Left renal pelvis (tissue), 4 donors: Measurements from ENCODE around the gene FLYWCH1. TPM values are rescaled to one million over a fixed set of nuclear protein-coding genes. Genes with fewer than 3 reads are reported as not detected.
A peak's percentile ranks its signal among the peaks of the same experiment; 100 is the strongest.
"Not testable (repeated sequence)": the region's sequence is repeated elsewhere in the genome, so short reads cannot be mapped to it uniquely, and the experiment has no call there.

Experiments used
- DNase-seq, 4 donors: peaks; one replicate each; pipeline ENCODE4 v3.0.0-alpha.2; 2013; ENCODE audit warnings: low read depth in 4 of 4, low spot score in 3 of 4
- polyA plus RNA-seq, 4 donors: library from polyadenylated mRNA; unstranded; fragments of 120-200 nt; gene quantifications; one replicate each; pipeline ENCODE4 v1.2.1, GENCODE V29; 2013; ENCODE audit not compliant: insufficient read length in 4 of 4

Gene FLYWCH1
- polyA plus RNA-seq, 4 donors: 14.9 to 35.3 (median 18.5) TPM

DNA sequence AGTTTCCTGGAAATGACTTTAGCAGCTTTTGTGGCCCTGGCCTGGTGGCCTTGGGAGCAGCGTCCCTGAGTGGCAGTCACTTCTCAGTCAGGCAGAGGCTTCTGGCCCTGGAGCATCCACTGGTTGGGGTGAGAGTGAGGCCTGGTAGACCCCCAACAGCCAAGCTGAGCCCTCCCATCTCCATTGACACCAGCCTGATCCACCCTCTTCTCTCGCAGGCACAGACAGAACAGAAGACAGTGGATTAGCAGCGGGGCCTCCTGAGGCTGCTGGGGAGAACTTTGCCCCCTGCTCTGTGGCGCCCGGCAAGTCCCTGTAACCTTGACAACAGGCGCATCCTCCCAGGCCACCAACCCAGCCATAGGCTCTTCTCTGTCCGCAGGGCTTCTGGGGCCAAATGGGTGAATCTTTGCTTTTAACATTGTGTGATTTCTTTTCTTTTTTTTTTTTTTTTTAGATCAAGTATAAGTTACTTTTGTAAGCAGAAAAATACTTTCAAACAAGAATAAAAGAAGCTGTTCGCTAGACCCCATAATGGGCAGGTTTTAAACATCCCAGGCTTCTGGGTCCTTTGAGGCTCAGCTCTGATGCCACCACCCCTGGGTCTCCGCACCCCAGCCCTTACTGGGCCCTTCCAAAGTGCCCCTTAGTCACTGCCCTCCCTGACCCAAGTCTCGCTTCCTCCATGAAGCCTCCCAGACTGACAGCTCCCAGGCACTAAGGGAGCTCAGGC, 12.7 kb upstream of the FLYWCH1 start:
- DNase-seq: no peak

DNA sequence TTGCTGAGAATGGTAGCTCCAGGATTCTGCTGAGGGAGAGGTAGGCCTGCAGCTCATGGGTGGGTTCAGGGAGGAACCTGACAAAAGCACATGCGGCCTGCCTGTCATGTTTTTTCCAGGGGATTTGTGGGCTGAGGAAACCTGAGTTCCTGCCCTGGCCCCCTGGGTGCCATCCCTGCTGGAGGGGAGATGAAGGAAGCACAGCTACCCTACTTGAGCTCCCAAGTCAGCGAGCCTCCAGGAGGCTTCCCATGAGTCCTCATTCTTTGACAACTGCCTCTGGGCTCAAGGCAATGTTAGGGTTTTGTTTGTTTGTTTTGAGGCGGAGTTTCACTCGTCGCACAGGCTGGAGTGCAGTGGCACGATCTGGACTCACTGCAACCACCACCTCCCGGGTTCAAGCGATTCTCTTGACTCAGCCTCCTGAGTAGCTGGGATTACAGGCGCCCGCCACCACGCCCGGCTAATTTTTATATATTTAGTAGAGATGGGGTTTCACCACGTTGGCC, 12.1 kb upstream of the FLYWCH1 start:
- no peak for DNase-seq

DNA sequence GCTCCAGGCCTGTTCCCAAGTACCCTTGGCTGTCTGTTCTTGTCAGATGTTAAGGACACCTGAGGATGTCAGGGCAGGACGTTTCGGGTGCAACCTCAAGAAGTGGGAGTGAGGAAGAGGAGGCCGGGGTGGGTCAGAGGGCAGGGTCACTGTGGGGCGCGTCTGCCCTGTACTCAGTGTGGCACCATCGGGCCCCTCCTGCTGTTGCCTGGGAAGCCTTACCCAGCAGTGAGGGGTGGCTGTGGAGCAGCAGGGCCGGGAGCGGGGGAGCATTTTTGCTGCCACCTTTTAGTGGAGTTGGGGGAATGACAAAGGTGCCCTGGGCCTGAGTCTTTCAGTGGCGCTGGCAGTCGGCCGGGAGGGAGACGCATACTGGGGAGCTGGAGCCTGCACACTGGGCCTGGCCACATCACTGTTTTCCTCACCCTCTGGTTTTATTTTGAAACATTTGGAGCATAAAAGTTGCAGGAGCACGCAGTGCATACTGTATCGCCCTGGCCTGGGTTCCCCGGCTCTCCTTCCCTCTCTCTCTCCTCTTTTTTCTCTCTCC, 11.1 kb upstream of the FLYWCH1 start:
- no peak for DNase-seq

DNA sequence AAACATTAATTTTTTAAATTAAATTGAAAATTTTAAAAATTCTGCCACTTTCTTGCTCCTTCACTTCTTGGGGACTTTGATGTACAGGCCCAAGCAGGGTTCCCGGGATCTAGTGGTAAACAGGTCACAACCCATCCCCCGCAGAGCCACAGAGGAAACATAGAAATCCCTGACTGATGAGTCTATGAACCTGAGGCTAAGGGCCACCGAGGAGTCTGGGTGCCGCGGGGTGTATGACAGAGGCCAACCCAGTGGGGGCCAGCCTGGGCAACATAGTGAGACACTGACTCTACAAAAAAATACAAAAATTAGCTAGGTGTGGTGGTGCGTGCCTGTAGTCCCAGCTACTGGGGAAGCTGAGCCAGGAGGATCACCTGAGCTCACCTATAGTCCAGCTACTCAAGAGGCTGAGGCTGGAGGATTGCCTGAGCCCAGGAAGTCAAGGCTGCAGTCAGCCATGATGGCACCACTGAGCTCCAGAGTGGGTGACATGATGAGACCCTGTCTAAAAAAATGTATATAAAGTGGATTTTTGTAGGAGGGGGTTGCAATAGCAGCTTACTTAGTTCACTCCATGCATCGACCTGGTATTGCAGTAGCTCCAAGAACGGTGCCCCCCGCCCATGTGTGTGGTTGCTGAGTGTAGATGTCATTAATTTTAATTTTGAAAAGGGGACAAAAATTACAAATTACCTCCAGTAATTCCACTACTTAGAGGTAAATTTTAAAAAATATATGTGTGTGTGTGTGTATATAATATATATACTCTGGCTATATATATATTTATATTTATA, 9.2 kb upstream of the FLYWCH1 start:
- no peak for DNase-seq

DNA sequence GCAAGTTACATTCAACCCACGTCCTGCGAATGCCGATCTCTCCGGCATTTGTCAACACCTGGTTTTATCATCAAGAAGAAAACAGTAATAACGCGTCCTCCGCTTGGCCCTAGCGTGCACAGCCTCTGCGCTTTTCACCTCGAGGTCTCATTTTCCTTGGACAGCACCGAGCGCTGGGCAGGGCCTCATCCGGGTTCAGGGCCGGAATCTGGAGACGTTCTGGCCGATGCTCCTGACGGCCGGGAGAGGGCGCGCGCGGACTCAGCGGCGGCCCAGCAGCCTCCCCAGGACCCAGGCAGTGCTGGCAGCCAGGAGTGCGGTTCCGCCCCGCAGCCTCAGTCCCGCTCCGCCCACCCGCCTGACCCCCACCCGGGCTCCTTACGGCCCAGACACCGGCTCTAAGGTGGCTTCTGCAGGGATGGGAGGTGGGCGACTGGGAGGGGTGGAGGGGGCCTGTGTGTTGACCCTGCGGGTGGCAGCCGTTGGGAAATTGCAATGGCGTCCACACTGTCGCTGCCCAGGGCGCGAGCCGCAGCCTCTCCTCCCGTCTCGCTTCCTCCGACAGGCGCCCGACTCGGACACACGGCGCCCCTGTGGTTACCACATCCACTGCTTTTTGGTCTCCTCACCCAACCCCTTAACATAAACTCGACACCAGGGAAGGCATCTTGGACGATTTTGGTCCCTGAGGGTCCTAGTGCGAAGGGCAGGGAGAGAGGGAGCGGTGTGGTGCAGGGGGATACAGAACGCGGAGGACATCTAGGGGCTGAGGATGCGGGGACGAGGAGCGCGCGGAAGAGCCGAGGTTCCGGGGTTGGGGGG, 7.4 kb upstream of the FLYWCH1 start:
- DNase-seq: peak in 3 of 4 donors; percentile 62 to 68 (median 65)

DNA sequence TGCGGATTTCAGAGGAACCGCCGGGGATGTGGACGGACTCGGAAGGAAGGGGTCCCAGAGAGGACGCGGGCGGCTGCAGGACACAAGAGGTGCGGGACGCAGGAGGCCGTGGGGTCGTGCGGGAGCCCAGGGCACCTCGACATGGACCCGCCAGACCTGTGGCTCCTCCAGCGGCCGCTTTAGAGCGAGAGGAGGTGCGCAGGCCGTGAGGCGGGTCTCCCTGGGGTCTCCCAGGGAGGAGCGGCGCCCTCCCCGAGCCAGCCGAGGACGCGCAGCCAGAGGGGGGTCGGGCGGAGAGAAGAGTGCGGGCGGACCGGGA, 6.8 kb upstream of the FLYWCH1 start:
- no peak for DNase-seq

DNA sequence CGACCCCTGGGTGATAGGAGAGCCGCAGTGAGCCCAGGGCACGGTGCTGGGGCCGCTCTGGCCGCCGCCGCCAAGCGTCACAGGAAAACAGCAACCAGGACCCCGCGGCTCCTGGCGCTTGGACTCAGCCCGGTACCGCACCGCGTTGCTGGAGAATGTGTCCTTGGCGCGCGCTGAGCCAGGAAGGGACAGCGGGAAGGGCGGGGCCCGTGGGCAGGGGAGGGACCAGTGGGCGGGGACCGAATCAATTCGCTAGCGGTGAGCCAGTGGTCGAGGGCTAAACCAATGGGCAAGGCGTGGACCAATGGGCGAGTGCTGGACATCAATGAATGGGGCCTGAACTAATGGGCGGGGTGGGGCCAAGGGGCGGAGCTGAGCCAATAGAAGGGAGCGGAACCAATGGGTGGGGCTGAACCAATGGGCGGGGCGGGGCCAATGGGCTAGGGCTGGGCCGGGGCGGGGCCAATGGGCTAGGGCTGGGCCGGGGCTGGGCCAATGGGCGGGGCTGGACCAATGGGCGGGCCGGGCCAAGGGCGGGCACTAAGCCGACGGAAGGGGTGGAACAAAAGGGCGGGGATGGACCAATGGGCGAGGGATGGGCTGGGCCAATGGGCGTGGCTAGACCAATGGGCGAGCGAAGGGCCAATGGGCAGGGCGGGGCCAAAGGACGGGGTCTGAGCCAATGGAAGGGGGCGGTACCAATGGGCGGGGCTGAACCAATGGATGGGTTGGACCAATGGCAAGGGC, 6.3 kb upstream of the FLYWCH1 start:
- DNase-seq: peak; percentile 86 to 93 (median 89)

DNA sequence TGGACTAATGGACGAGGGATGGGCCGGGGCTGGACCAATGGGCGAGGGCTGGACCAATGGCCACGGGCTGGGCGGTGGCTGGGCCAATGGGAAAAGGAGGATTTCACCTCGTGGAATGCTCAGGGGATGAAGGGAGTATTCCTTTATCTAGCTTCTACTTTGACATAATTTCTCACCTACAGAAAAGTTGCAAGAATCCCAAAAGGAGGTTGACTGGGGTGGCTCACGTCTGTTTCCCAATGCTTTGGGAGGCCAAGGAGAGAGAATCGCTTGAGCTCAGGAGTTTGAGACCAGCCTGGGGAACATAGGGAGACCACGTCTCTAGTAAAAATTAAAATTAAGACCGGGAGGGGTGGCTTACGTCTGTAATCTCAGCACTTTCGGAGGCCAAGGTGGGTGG, 5.7 kb upstream of the FLYWCH1 start:
- DNase-seq: no peak

DNA sequence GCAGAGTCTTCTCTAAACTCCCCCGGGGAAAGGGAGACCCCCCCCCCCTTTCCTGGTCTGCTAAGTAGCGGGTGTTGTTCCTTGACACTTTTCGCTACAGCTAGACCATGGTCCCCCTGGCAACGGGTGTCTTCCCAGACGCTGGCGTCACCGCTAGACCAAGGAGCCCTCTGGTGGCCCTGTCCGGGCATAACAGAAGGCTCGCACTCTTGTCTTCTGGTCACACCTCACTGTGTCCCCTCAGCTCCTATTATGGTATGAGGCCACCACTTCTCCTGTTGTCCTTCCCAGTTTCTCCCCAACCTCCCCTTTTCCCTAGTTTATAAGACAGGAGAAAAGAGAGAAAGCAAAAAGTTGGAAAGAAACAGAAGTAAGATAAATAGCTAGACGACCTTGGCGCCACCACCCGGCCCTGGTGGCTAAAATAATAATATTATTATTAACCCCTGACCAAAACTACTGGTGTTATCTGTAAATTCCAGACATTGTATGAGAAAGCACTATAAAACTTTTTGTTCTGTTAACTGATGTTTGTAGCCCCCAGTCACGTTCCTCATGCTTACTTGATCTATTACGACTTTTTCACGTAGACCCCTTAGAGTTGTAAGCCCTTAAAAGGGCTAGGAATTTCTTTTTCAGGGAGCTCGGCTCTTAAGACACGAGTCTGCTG, 4.5 kb upstream of the FLYWCH1 start:
- DNase-seq: not testable (repeated sequence)

DNA sequence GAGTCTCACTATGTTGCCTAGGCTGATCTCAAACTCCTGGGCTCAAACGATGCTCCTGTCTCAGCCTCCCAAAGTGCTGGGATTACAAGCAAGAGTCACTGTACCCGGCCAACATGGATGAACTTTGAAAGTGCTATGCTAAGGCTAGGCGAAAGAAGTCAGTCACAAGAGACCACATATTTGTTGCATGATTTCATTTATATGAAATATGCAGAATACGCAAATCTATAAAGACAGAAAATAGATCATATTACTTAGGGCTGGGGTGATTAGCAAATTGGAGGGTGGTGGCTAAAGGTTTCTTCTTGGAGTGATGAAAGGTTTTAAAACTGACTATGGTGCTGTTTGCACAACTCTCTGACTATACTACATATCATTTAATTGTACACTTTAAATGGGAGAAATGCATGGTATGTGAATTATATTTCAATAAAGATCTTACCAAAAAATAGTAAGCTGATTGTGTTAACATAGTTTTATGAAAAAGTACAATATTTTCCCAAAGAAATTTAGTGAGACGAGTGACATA, 1.2 kb upstream of the FLYWCH1 start:
- no peak for DNase-seq

DNA sequence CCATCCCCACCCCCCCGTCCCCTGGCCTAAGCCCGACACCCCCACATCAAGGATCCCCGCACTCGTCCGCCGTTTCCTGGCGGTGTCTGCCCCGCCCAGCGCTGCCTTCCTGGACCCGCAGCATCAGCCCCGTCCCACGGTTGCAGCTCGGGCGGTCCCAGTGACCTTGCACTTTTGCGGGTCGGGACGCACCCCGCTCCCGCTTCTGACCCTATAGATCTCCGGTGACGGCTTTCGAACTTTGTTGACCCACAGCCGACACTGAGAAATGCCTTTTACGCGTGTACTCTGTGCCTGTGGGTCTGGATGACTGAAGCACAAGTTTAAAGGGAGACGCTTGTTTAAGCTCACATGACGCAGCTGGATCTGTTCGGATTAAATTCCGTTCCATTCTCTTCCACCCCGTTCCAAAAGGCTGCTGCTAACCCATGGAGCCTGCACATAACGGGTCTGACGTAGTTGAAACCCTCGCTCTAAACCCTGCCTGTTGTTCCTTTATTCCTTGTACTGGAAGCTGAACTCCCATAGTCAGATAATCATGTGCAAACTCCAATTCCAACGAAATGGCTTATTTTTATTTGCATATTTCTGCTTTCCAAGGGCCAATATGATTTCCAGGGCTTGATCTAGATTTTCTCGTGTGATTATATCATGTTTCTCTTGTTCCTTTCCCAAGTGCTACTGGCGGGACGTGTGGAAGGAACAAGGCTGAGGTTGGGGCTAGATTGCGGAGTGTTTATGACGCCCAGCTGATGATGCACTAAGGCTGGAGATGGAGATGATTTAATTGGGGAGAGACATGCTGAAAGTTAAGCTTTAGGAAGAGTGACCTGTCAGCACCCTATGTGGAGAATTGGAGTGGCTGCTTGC, 834 bp downstream of the FLYWCH1 start:
- DNase-seq: peak in 1 of 4 donors; percentile 50

DNA sequence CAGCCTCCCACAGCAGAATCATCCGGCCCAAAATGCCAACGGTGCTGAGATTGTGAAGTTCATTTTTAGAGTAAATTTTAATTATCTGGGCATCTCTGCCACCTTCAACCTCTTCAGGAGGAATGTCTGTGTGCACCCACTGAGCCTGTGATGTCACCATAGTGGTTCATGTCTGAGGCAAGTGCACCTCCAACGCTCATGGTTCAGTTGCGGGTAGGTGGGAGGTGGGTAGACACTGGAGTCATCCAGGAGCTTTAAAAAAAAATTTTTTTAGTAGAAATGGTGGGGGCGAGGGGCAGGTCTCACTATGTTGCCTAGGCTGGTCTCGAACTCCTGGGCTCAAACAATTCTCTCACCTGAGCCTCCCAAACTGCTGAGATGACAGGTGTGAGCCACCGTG, 1.9 kb downstream of the FLYWCH1 start:
- no peak for DNase-seq

DNA sequence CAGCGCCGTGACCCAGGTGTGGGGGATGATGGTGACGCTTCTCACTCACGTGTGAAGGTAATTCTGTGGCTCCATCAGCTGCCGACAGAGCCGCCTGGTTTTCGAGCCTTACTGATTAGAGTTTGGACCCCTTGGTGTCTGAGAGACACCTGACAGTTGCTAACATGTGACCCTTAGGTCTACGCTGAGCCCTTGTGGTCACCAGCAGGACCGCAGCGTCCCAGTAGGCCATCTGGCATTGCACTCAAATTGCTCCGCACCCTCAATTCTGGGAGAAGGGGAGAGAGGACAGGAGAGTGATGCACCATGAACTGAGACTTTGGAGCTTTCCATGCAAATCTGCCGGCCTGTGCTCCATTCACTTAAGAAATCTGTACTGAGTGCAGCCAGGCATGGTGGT, 2.5 kb downstream of the FLYWCH1 start:
- DNase-seq: no peak

DNA sequence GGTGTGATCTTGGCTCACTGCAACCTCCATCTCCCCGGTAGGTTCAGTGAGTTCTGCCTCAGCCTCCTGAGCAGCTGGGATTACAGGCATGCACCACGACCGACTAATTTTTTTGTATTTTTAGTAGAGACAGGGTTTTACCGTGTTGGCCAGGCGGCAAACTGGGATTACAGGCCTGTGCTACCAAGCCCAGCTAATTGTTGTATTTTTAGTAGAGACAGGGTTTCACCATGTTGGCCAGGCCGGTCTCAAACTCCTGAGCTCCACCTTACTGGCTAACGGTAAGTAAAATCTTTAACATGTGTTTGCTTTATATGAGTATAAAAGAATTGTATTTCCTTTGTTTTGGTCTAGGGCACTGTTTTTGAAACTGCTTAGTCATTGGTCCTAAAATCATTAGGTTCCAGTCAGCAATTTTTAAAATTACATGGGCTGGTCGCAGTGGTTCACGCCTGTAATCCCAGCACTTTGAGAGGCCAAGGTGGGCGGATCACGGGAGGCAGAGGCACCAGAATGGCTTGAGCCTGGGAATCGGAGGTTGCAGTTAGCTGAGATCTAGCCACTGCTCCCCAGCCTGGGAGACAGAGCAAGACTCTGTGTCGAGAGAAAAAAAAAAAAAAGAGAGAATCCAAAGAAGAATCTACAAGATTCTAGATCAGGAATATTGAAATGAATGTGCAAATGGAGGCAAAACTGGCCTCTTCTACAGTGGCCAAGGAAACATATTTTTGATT, 3.6 kb downstream of the FLYWCH1 start:
- DNase-seq: no peak

DNA sequence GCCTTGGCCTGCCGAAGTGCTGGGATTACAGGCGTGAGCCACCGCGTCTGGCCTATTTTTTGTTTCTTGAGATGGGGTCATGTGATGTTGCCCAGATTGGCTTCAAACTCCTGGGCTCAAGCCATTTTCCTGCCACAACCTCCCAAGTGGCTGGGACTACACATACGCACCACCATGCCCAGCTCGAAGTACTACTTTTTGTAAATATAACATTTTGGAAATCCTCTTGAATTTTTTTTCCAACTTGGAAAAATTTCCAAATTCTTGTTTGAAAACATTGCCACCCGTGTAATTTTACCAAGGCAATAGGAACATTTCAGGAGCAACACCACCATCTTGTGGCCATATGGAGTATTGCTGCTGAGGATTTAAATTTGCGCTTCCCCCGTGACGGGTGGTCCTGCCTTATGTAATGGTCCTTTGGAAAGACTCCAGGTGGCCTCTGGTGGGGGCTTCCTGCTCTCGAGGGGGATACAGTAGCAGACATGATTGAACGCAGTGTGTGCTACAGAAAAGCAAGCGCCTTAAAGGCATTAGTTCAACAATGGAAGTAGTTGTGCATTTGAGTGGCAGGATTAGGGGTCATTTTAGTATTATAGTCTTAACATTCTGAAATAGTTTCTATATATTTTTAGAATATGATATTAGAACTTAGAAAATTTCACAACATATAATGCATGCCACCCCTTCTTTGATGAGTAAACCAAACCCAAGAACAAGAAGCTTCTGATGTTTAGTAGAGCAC, 8.0 kb downstream of the FLYWCH1 start:
- peak in 3 of 4 donors; percentile 46 to 68 (median 66) for DNase-seq

DNA sequence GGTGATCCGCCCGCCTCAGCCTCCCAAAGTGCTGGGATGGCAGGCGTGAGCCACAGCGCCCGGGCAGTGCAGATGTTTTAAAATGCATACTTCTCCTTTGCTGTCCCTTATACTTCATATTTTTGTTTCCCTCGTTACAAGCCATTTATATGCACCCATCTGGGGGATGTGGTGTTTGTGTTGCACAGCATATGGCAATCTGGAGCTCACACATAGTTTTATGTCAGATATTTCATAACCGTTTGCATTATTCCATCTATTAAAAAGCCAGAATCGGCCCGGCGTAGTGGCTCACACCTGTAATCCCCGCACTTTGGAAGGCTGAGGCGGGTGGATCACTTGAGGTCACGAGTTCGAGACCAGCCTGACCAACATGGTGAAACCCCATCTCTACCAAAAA, 11.8 kb downstream of the FLYWCH1 start:
- no peak for DNase-seq
